ENCODE data around the gene LGALS3BP. TPM values are rescaled to one million over a fixed set of nuclear protein-coding genes. Genes with fewer than 3 reads are reported as not detected.
A peak's percentile ranks its signal among the peaks of the same experiment; 100 is the strongest.

The LGALS3BP gene
- total RNA-seq (10 to 100 TPM; 66.0 to 69.3 TPM), polyA plus RNA-seq (100 to 1,000 TPM in 1 of 2 donors, 10 to 100 TPM in 1; 89.1 to 224 TPM)

DNA sequence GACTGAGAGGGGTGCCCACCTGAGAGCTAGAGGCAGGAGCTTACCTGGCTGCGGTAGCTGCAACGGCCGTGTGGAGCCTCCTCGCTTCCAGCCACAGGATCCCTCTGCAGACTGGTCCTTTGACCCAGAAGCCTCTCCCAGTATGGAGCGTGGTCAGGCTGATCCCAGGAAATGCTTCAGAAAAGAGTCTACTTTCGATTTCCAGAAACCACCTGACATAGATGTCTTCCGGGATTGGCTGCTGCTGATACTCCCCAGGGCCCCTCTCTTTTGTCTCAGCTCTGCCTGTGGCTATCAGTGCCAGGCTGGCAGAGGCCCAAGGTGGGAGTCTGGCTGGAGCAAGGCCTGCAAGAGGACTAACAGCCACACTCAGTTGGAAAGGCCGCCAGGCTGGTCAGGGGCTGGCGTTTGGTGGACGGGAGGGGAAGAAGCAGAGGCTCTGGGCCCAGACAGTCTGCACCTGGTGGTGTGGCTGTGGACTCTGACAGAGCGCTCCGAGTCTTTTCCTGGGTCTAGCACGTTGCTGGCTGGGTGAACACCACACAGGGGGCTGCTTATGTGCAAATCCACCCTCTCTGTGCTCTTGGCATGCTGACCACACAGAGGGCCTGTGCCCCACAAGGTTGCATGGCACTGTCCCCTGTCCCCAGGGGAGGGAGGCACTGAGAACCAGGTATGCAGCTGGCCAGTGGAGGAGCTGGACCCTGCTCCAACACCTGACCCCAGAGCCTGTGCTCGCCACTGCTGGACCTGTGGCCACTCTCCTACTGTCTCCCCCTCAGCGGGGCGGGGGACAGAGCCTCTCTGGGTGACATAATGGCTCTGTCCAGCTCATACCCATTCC lies at the start of gene LGALS3BP:
LGALS3BP (minus strand) TSS at position 144 of the 844 bp plus-strand sequence. CDS start 2,732 bp downstream, outside the sequence.
- Histone ChIP-seq H3K27me3 (ENCODE audit: control insufficient read depth in 4 of 4, insufficient read depth in 4 of 4, low read length in 3 of 4) (no peaks in the 10 kb centered on the region), H3K9me3 (ENCODE audit: control insufficient read depth in 4 of 4, low read length in 3 of 4) (no peaks in the 10 kb centered on the region), H3K36me3 (ENCODE audit: control insufficient read depth in 4 of 4, insufficient read depth in 3 of 4, low read depth in 1 of 4, low read length in 3 of 4) (no peaks in the 10 kb centered on the region), H3K4me1 (ENCODE audit: control insufficient read depth in 4 of 4, insufficient read depth in 4 of 4, low read length in 3 of 4) (peaks cover 4 to 24% (median 9%) of the 10 kb centered on the region in 4 donors), H3K27ac (ENCODE audit: low read depth in 1 of 2, low read length in 2 of 2) (peak within 1 kb of the TSS in 1 of 2 donors; percentile 37), H3K9ac (ENCODE audit: low read depth in 1 of 2, low read length in 2 of 2) (no peak within 1 kb of the TSS), H3K4me3 (ENCODE audit: low read depth in 1 of 3, low read length in 3 of 3) (peak within 1 kb of the TSS in 2 of 3 donors; percentile 34 to 47)
- TF ChIP-seq TAF1 (conservative IDR thresholded peaks at IDR 0.05) (peak; percentile 71), CTCF (IDR thresholded peaks at IDR 0.05; ENCODE audit: low read depth, low read length, missing input control) (peak; percentile 0), EGR1 (IDR thresholded peaks at IDR 0.05; ENCODE audit: low read depth in 2 of 2) (no peak), HNF4A (conservative IDR thresholded peaks at IDR 0.05) (peak in 1 of 2 donors; percentile 34), FOXA1 (IDR thresholded peaks at IDR 0.05) (no peak), SP1 (IDR thresholded peaks at IDR 0.05) (peak; percentile 38), RAD21 (IDR thresholded peaks at IDR 0.05) (peak in 1 of 2 donors; percentile 21), JUND (IDR thresholded peaks at IDR 0.05) (no peak), GABPA (IDR thresholded peaks at IDR 0.05 in 1 of 2, conservative IDR thresholded peaks at IDR 0.05 in 1 of 2) (no peak), HNF4G (IDR thresholded peaks at IDR 0.05) (no peak)
- WGBS = 57% methylated on average over 16 of the region's 16 CpGs
- no peak for DNase-seq (ENCODE audit: low spot score)

DNA sequence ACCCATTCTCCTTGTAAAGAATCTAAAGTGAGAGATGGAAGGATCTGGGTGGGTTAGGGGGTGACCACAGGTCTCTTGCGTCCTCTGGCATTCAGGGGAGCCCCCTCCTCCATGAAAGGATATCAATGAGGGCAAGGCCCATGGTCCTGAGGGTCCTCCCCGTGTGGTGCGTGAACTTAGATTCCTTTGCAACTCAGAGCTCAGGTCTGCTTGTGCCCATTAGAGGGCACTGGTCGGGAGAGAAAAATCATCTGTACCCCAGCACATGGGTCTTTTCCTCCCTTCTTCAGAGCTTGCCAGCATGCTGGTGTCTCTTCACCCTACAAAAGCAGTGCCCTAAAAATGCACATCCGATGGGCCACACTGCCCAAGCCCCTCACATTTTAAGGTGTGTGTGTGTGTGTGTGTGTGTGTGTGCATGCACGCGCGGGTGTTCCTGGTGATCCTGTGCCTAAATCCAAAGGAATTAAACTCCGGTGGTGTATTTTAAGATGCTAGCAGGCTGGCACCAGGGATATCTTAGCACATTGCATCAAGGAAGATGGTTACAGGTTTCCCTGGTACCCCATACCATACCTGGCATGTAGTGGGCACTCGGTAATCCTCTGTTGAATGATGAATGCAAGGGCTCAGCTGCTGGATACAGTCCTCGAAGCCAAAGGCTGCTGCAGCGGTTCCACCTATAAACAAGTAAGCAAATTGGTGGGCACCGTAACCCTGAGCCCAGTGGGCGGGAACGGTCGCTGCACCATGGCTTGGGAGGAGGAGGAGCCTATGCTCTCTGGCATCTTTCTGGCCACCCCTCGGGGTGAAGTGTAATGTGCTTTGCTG lies 49.0 kb upstream of the LGALS3BP start:
- 76% methylated on average over 17 of the region's 17 CpGs for WGBS
- peaks cover 0 to 4% (median 0%) of the 10 kb centered on the region in 4 donors for H3K27me3 ChIP-seq (ENCODE audit: control insufficient read depth in 4 of 4, insufficient read depth in 4 of 4, low read length in 3 of 4)
- H3K36me3 ChIP-seq (ENCODE audit: control insufficient read depth in 4 of 4, insufficient read depth in 3 of 4, low read depth in 1 of 4, low read length in 3 of 4) = no peaks in the 10 kb centered on the region
- H3K9ac ChIP-seq (ENCODE audit: low read depth in 1 of 2, low read length in 2 of 2) = no peak overlapping the region
- no peak overlapping the region for H3K4me3 ChIP-seq (ENCODE audit: low read depth in 1 of 3, low read length in 3 of 3)
- TF ChIP-seq CTCF (IDR thresholded peaks at IDR 0.05; ENCODE audit: low read depth, low read length, missing input control) = no peak
- TF ChIP-seq EGR1 (IDR thresholded peaks at IDR 0.05; ENCODE audit: low read depth in 2 of 2) = no peak
- TF ChIP-seq, protein P1, sequence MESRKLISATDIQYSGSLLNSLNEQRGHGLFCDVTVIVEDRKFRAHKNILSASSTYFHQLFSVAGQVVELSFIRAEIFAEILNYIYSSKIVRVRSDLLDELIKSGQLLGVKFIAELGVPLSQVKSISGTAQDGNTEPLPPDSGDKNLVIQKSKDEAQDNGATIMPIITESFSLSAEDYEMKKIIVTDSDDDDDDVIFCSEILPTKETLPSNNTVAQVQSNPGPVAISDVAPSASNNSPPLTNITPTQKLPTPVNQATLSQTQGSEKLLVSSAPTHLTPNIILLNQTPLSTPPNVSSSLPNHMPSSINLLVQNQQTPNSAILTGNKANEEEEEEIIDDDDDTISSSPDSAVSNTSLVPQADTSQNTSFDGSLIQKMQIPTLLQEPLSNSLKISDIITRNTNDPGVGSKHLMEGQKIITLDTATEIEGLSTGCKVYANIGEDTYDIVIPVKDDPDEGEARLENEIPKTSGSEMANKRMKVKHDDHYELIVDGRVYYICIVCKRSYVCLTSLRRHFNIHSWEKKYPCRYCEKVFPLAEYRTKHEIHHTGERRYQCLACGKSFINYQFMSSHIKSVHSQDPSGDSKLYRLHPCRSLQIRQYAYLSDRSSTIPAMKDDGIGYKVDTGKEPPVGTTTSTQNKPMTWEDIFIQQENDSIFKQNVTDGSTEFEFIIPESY (IDR thresholded peaks at IDR 0.05) = no peak
- no peak for TF ChIP-seq MAX (IDR thresholded peaks at IDR 0.05)
- TF ChIP-seq SP1 (IDR thresholded peaks at IDR 0.05) = no peak
- TF ChIP-seq GABPA (IDR thresholded peaks at IDR 0.05 in 1 of 2, conservative IDR thresholded peaks at IDR 0.05 in 1 of 2) = no peak
- TF ChIP-seq NR2F2 (IDR thresholded peaks at IDR 0.05) = no peak
- TF ChIP-seq FOXA1 (IDR thresholded peaks at IDR 0.05) = no peak
- TF ChIP-seq YY1 (IDR thresholded peaks at IDR 0.05) = no peak
- H3K27ac ChIP-seq (ENCODE audit: low read depth in 1 of 2, low read length in 2 of 2) = peak overlapping the region in 1 of 2 donors; percentile 66
- no peaks in the 10 kb centered on the region for H3K9me3 ChIP-seq (ENCODE audit: control insufficient read depth in 4 of 4, low read length in 3 of 4)
- no peak for DNase-seq (ENCODE audit: low spot score)
- H3K4me1 ChIP-seq (ENCODE audit: control insufficient read depth in 4 of 4, insufficient read depth in 4 of 4, low read length in 3 of 4) = peaks cover 0 to 6% (median 2%) of the 10 kb centered on the region in 4 donors
